K562 (cell line): ENCODE data around the gene OGT. TPM values are rescaled to one million over a fixed set of nuclear protein-coding genes. Genes with fewer than 3 reads are reported as not detected.

Experiments used
- ATAC-seq: fragments of 200-7000 bp; cut with Tn5 transposase; 3 replicates; pipeline ENCODE4 v1.9.1; 2020; ENCODE audit warnings: moderate library complexity
- BruUV-seq: library from RNA; stranded (reverse); fragments of 400-500 nt; replicated peaks from 2 replicates; lab custom pipeline; 2021; lab: Mats Ljungman, UMichigan
- CTCF ChIA-PET: fragments of 300-600 bp; formaldehyde crosslinking; extraction: SDS; loops from one replicate; lab custom pipeline; 2021; ENCODE audit warnings: low intra/inter-chr PET ratio; lab: Yijun Ruan, JAX
- POLR2A ChIA-PET: fragments of 300-600, 350-650 bp; sonication (Branson Sonifier 250); formaldehyde crosslinking; extraction: SDS; loops from one replicate; lab custom pipeline; 2021; ENCODE audit warnings: antibody characterized with exemption, inconsistent platforms; lab: Yijun Ruan, JAX
- DNase-seq, 4 experiments: peaks; one replicate each; pipeline versions ENCODE4 v3.0.0 to v3.0.0-alpha.2; 2011 to 2018; ENCODE audit warnings: low spot score in 3 of 4, mixed read lengths in 3 of 4; ENCODE audit errors: extremely low read depth in 1 of 4
- FAIRE-seq: peaks from 2 replicates; lab custom pipeline; 2011; peaks lifted over from hg19 to GRCh38; lab: Jason Lieb, UNC
- H2AFZ ChIP-seq: 2 replicates; pipeline ENCODE4 v1.6.0; 2011; ENCODE audit warnings: low read depth, low read length, control low read depth, inconsistent platforms
- H3K27ac ChIP-seq: fragments of 200-600 bp; 3 replicates; pipeline ENCODE4 v1.8.0; 2011; ENCODE audit warnings: low read depth, mild to moderate bottlenecking, control low read depth, inconsistent platforms, low read length, moderate library complexity, mixed read lengths; ENCODE audit errors: extremely low read depth
- H3K27me3 ChIP-seq, 2 experiments: fragments of 300-600 bp in 1 of 2; 2 replicates in 1 of 2; 3 replicates in 1 of 2; pipeline versions ENCODE4 v1.6.0 to v1.8.0; 2011; ENCODE audit warnings: inconsistent platforms in 2 of 2, low read length in 2 of 2, mild to moderate bottlenecking in 1 of 2, mixed read lengths in 1 of 2, moderate library complexity in 1 of 2; ENCODE audit not compliant: control insufficient read depth in 2 of 2, insufficient read depth in 2 of 2
- H3K36me3 ChIP-seq: fragments of 300-600 bp; 3 replicates; pipeline ENCODE4 v1.8.0; 2011; ENCODE audit warnings: mild to moderate bottlenecking, low read length, inconsistent platforms; ENCODE audit not compliant: control insufficient read depth, insufficient read depth
- H3K4me1 ChIP-seq, 2 experiments: fragments of 200-600 bp in 1 of 2; replicated peaks in 1 of 2; 2 replicates in 1 of 2; 3 replicates in 1 of 2; pipeline versions ENCODE4 v1.5.1 to v1.8.0; 2011; ENCODE audit warnings: inconsistent platforms in 2 of 2, low read length in 2 of 2, mild to moderate bottlenecking in 1 of 2, mixed read lengths in 1 of 2, moderate library complexity in 1 of 2; ENCODE audit not compliant: control insufficient read depth in 2 of 2, insufficient read depth in 2 of 2
- H3K4me2 ChIP-seq: 2 replicates; pipeline ENCODE4 v1.6.1; 2011; ENCODE audit warnings: low read length, control low read depth, inconsistent platforms, mixed read lengths; ENCODE audit not compliant: insufficient read depth
- H3K4me3 ChIP-seq: fragments of 200-600 bp; sonication (generic), shearing (Covaris generic); 2 replicates; pipeline ENCODE4 v1.5.1; 2016; ENCODE audit warnings: control low read depth, inconsistent platforms
- H3K79me2 ChIP-seq: fragments of 200-600 bp; 3 replicates; pipeline ENCODE4 v1.8.0; 2011; ENCODE audit warnings: low read length, inconsistent platforms; ENCODE audit not compliant: control insufficient read depth, insufficient read depth
- H3K9ac ChIP-seq, 2 experiments: 2 replicates each; pipeline versions ENCODE4 v1.6.0 to v1.6.1; 2011; ENCODE audit warnings: low read depth in 2 of 2, low read length in 2 of 2, control low read depth in 1 of 2, inconsistent platforms in 1 of 2, mild to moderate bottlenecking in 1 of 2, mixed read lengths in 1 of 2; ENCODE audit not compliant: insufficient read depth in 1 of 2
- H3K9me1 ChIP-seq: one replicate; pipeline ENCODE4 v1.6.0; 2011; ENCODE audit warnings: inconsistent platforms, mild to moderate bottlenecking, low read length, moderate library complexity; ENCODE audit not compliant: control insufficient read depth, insufficient read depth
- H3K9me3 ChIP-seq: replicated peaks from 2 replicates; pipeline ENCODE4 v1.5.1; 2011; ENCODE audit warnings: low read depth, low read length, inconsistent platforms; ENCODE audit not compliant: control insufficient read depth, insufficient read depth
- H4K20me1 ChIP-seq: replicated peaks from 2 replicates; pipeline ENCODE4 v1.6.1; 2011; ENCODE audit warnings: low read length, inconsistent platforms, mixed read lengths; ENCODE audit not compliant: control insufficient read depth, insufficient read depth
- CREBBP ChIP-seq: IDR thresholded peaks from one replicate; pipeline ENCODE4 v1.6.1; 2012; ENCODE audit warnings: low read depth, mild to moderate bottlenecking, control low read depth, inconsistent platforms, low read length
- E2F1 ChIP-seq: sonication (generic); formaldehyde crosslinking; IDR thresholded peaks from 2 replicates; pipeline ENCODE4 v1.8.1; 2023; ENCODE audit warnings: mild to moderate bottlenecking, missing genetic modification reagents, moderate library complexity
- ELF1 ChIP-seq: fragments of 200-800 bp; sonication (Bioruptor generic); IDR thresholded peaks from 2 replicates; pipeline ENCODE4 v1.6.1; 2016; ENCODE audit warnings: missing genetic modification characterization, missing compliant biosample characterization
- HEY1 ChIP-seq: fragments of 250-450 bp; sonication (Bioruptor Pico); IDR thresholded peaks from 2 replicates; pipeline ENCODE4 v1.5.0; 2020; ENCODE audit warnings: mild to moderate bottlenecking, moderate library complexity, borderline replicate concordance
- MCM5 ChIP-seq: fragments of 450-650 bp; IDR thresholded peaks from 2 replicates; pipeline ENCODE4 v1.6.1; 2016; ENCODE audit warnings: low read depth
- NR2F6 ChIP-seq: fragments of 450-650 bp; formaldehyde crosslinking; IDR thresholded peaks from 2 replicates; pipeline ENCODE4 v1.4.0; 2020; ENCODE audit warnings: mild to moderate bottlenecking
- PBX2 ChIP-seq, 2 experiments: IDR thresholded peaks in 1 of 2; conservative IDR thresholded peaks in 1 of 2; 2 replicates each; pipeline ENCODE4 v1.6.1; 2016; ENCODE audit warnings: low read depth in 2 of 2, mild to moderate bottlenecking in 1 of 2, missing compliant biosample characterization in 1 of 2, missing genetic modification characterization in 1 of 2, moderate library complexity in 1 of 2
- ZBTB49 ChIP-seq: sonication (generic); formaldehyde crosslinking; IDR thresholded peaks from 2 replicates; pipeline ENCODE4 v1.8.0; 2022; ENCODE audit warnings: missing genetic modification reagents, mild to moderate bottlenecking, borderline replicate concordance
- ZNF444 ChIP-seq: fragments of 250-450 bp; sonication (Bioruptor Pico); IDR thresholded peaks from 2 replicates; pipeline ENCODE4 v1.4.0; 2020; ENCODE audit warnings: mild to moderate bottlenecking, moderate library complexity
- WGBS: fragments of 100-300 bp; shearing (Covaris generic); methylation state at CpG from one replicate; pipeline ENCODE4 v1.1.6; 2016; ENCODE audit warnings: low coverage, mixed read lengths; ENCODE audit not compliant: insufficient coverage; ENCODE audit errors: missing lambda C conversion rate; 5-methylcytosine and 5-hydroxymethylcytosine counted together
- in situ Hi-C: fragments of 300-500 bp; cut with MboI; formaldehyde crosslinking; loops from 4 replicates; pipeline ENCODE4 v1.15.0; 2018; ENCODE audit warnings: inconsistent platforms, mixed read lengths
- intact Hi-C: fragments of 100-400 bp; cut with micrococcal nuclease; formaldehyde crosslinking; loops from 2 replicates; pipeline ENCODE4 v1.14.2; 2022
- polyA plus RNA-seq, 8 experiments: library from polyadenylated mRNA; depleted of rRNA in 4 of 8; stranded (reverse) in 5 of 8; unstranded in 3 of 8; fragments of >200 nt; fragmentation: Nextera tagmentation in 2 of 8; fragmentation: Illumina TruSeq in 1 of 8; extraction: Ambion mirVana in 2 of 8; extraction: Trizol in 1 of 8; gene quantifications; 2 replicates each; pipeline versions ENCODE4 v1.2.1 to v1.2.3, GENCODE V29; 2011 to 2014; ENCODE audit warnings: inconsistent platforms in 1 of 8, missing spikeins in 1 of 8
- total RNA-seq, 7 experiments: library from RNA; depleted of rRNA in 6 of 7; stranded (reverse); fragments of >200 nt in 6 of 7; fragmentation: Illumina TruSeq in 2 of 7; extraction: Trizol in 2 of 7; gene quantifications; 2 replicates each; pipeline versions ENCODE4 v1.2.1 to v1.2.3, GENCODE V29; 2011 to 2021; ENCODE audit warnings: low replicate concordance in 1 of 7

OGT gene
- total and polyA plus RNA-seq, 9 of the 15 experiments (the other 6 are each of a cell fraction or from before 2014, with no cell fraction given), result 38.9 to 347 (median 117) TPM

GRCh38 chrX:71515038-71515396 is 17.9 kb upstream of the OGT start:
- POLR2A ChIA-PET, result no interaction called here
- intact Hi-C loops (no loop called here), in situ Hi-C loops (no loop called here)
- H3K4me1 ChIP-seq, result no peaks in the 10 kb centered on the region
- no peak for TF ChIP-seq PBX2 (CRISPR knock-in tag; IDR thresholded peaks at IDR 0.05; ENCODE audit: low read depth)
- TF ChIP-seq PBX2 (tag; conservative IDR thresholded peaks at IDR 0.05; ENCODE audit: low read depth), result no peak
- TF ChIP-seq HEY1, result no peak
- TF ChIP-seq ZBTB49 (CRISPR knock-in tag), result no peak
- no peak for TF ChIP-seq ZNF444 (CRISPR knock-in tag)
- TF ChIP-seq ELF1 (tag), result no peak
- no peak for TF ChIP-seq NR2F6 (CRISPR knock-in tag)
- no peak for TF ChIP-seq MCM5
- TF ChIP-seq E2F1 (CRISPR knock-in tag), result no peak
- TF ChIP-seq CREBBP, result no peak
- H3K36me3 ChIP-seq, result no peaks in the 10 kb centered on the region
- H4K20me1 ChIP-seq, result no peaks in the 10 kb centered on the region
- no peak overlapping the region for H3K4me2 ChIP-seq
- no peak overlapping the region for H3K9ac ChIP-seq
- BruUV-seq, result no TSS peak
- no peaks in the 10 kb centered on the region for H3K9me1 ChIP-seq
- H3K4me3 ChIP-seq, result no peak overlapping the region
- CTCF ChIA-PET, result no interaction called here
- H3K27ac ChIP-seq, result no peak overlapping the region
- no peaks in the 10 kb centered on the region for H3K27me3 ChIP-seq
- ATAC-seq, result no peak
- H3K79me2 ChIP-seq, result no peaks in the 10 kb centered on the region
- no peak overlapping the region for H2AFZ ChIP-seq
- FAIRE-seq, result no peak
- no peaks in the 10 kb centered on the region; the same call in 1 of the 2 replicates for H3K9me3 ChIP-seq
- DNase-seq, result no peak
- 18% methylated on average over 2 of the region's 2 CpGs for WGBS
